GM18873 (cell line): ENCODE data around the gene CSNK2A3.

ENCODE experiments used
- ATAC-seq: cut with Tn5 transposase; IDR thresholded peaks from one replicate; pipeline ENCODE4 v1.9.1; 2021; ENCODE audit warnings: mild to moderate bottlenecking, moderate library complexity, moderate number of reproducible peaks; ENCODE audit not compliant: unreplicated experiment, low FRiP score

CSNK2A3 gene

DNA sequence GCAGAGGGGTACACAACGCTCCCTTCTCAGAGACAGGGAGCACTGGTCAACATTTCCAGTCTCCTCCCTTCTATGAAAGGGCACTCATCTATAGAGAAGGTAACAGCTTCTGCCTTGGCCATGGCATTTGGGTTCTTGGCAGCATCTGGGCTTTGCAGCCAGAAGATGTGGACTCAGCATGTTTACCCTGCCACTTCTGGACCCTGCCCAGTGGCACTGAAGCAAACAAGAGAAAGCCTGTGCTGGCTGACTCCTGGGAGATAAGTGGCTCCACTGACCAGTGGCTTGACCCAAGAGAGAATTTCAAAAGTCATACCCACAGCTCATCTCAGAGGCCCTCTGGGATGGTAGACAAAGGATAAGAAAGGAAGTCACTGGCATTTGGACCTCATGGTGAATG is 8.0 kb downstream of the CSNK2A3 start:
- no peak for ATAC-seq

DNA sequence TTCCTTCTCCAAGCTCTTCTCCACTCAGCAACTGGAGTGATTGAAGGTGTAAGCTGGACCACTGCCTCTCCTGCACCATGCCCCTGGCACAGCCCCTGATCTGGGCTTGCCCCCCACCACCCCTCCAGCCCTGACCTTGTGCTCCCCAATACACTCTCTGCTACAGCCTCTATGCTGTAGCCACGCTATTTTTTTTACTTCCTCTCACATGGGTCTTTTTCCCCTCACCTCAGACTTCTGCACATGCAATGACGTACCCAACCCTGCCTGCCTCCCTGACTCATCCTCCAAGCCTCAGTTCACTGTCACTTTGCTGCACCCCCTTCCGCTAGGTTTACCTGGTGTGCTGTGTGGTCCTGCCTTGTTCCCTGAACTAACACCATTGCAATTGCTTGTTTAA is 9.0 kb downstream of the CSNK2A3 start:
- no peak for ATAC-seq

DNA sequence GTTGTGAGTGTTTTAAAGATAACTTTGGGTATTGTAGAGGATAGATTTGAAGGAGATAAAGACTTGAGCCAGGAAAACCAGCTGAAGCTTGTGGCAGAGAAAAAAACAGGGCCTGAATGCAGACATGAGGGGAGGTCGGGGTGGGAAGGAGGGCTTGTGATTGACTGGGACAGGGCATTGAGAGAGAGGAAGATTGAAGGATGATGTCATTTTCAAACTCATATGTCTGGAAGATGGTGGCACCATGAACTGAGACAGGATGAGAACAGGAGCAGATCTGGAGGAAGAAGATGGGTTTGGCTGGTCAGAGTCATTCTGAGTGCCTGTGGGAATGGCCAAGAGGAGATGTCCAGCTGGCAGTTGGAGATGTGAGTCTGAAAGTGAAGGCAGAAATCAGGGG is 14.7 kb downstream of the CSNK2A3 start:
- no peak for ATAC-seq

DNA sequence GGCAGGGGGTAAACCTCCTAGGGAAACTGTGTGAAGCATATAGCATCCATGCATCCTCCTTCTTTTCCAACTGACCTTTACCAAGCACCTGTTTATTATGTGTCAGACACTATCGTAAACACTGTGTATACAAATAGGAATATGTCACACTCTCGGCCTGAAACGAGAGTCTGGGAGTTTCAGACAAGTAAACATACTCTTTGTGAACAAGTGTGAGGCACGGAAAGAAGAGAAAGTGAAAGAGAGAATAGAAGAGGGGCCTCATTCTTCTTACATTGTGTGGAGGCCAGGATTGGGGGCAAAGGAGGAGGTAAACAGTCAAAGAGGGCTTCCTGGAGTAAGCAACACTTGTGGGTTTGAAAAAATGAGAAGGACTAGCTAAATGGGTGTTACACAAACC is 16.4 kb downstream of the CSNK2A3 start:
- no peak for ATAC-seq

DNA sequence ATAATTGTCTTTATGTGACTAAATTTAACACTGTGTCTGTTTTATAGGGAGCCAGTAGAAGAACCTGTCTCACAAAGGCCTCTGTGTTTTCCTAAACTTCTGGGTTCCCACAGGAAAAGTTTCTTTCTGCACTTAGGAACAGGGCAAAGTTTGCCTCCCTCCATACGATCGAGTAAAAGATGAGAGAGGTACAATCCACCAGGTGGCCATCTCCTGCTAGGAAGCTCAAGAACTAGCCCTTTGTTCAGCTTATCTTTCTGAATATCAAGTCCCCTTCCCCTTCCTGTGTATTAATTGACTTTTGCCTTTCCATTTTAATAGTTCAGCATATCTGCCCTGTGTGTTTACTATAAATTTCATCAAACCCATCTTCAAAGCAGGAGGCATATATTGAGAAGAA is 18.0 kb downstream of the CSNK2A3 start:
- no peak for ATAC-seq

DNA sequence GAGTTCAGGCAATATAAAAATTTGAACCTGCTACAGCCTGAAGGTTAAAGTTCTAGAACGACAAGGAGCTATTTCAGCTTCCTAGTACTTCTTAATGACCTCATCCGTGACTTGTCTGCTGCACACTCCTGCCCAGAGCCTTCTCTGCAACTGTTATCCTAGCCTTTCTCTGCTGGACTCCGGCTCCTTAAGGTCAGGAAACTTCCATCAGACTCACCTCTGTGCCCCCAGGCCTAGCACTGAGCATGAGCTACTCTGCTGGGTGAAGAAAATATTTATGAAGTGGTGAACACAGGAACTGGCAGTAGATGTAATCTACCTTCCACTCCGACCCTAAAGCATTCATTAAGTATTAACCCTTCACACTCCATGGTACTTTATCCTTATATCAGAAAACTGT is 18.4 kb downstream of the CSNK2A3 start:
- no peak for ATAC-seq

DNA sequence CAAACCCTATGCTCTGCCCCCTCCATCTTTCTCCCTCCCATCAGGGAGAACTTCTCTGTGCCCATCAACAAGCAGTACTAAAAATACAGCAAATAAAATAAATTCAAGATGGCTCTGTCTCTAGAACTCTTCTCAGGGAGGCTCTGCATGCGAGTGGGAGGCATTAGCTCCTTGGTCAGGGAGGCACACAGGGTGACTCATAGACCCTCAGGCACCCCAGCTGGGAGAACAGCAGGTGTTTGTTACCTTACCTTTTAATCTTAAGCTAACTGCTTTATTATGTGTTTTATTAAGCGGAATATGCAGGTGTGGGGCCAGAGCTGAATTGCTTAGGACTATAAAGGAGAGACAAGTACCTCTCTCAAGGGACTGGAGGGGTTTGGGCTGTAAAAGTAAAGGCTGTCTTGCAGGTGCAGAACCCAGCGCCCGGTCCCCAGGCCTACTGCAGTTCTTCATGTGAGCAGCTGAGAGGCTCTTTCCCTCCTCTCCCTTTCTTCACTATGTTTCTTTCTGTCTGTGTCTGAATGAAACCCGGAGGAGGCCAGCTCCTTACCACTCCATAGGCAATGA is 20.8 kb downstream of the CSNK2A3 start:
- ATAC-seq = no peak

DNA sequence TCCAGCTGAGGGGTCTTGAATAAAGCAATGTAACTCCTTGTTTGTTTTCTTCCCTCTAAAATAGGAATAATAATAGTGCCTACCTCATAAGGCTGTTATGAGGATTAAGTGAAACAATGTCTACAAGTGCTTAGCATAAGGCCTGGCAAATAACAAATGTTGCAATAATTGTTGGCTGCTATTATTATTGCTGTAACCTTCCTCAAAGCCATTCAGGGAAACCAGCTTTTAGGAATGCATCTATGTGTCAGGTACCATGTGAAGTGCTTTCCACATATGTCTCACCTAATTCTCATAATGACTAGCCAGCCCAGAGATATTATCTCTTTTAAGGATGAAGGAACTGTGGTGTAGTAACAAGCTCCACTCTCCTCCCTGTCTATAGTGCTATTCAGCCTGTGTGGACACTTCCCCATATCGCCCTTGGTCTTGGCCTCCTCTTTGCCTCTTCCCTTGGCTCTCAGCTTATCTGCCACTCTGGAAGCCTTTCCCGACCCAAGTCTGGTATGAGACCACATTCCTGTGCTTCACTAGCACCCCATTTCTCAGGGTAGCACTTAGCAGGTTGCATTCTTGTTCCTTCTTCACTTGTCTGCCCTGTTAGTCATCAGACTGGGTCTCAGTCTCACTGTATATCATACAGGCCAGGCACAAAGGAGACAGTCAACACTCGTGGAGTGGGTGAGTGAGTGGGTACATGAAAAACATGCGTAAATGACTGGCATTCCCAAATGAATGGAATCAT is 23.8 kb downstream of the CSNK2A3 start:
- no peak for ATAC-seq

DNA sequence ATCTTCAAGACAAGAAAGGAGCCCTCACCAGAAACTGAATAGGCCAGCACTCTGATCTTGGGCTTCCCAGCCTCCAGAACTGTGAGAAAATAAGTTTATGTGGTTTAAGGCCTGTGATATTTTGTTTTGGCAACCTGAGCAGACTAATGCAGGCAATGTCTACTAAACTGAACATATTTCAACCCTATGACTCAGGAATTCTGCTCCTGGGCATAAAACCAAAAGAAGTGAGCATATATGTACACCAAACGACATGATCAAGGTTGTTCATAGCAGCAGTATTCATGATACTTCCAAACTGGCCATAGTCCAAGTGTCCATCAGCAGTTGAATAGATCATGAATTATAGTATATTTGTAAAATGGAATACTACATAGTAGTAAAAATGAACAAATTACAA is 29.0 kb downstream of the CSNK2A3 start:
- no peak for ATAC-seq

DNA sequence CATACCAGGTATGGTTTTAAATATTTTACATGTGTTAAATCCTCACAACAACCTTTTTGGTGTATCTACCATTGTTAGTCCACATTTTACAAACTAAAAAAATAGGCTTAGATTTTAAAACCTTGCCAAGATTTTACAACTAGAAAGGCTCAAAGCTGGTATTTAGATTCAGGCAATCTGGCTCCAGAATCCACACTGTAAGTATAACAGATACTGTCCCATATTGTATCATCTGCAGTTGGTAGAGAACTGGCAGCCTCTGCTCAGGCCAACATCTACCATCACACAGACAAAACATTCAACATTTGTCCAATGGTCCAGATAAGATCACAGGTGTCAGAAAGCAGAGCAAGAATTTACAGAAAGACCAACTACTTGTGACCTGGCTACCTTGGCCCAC is 30.9 kb downstream of the CSNK2A3 start:
- no peak for ATAC-seq

DNA sequence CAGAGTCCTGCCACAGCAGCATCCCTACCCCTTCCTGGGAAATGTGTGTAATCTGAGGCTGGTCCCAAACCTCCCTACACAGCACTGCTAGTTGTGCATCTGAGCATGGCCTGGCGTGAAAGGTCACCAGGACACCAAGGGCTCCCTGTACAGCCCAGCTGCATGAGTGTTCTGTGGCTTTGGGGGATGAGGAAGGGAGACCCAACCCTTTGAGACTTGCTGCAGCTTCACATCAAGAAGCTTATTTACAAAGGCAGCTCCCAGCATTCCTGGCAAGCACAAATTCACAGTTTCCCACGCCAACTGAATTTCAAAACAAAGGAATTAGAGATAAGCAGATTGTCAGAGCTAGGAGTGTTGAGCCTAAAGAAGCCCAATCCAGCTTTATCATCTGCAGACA is 32.2 kb downstream of the CSNK2A3 start:
- ATAC-seq = no peak

DNA sequence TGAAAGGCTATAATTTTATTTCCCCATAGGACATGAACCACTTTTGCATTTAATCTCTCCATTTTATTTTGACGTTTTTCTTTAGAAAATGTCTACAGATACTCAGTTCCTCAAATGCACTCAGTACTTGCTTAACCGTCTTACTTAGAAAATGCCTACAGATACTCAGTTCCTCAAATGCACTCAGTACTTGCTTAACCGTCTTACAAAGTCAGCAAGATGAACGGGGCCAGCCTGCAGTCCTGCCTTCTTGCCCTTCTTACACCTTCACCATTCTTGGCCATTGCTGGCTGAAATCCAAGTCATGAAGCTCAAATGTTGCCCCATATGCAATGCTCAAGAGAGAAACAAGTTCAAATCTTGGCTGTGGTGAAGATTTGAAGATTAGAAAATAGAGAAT is 34.1 kb downstream of the CSNK2A3 start:
- ATAC-seq = no peak

DNA sequence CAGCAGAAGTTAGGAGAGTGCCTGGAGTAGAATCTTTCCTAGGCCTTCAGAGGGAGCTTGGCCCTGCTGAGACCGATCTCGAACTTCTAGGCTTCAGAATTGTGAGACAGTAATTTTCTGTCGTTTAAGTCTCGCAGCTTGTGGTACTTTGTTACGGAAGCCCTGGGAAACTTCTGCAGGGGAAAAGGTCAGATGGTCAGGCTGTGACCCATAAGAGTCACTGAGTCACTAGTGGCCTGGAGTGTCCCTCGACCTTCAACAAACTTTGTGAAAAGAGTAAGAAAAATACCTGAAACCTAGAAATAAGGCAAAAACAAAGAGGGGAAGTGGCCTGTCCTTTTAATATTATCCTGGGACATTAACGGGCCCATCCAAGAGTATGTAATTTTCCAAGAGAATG is 34.6 kb downstream of the CSNK2A3 start:
- ATAC-seq = no peak

DNA sequence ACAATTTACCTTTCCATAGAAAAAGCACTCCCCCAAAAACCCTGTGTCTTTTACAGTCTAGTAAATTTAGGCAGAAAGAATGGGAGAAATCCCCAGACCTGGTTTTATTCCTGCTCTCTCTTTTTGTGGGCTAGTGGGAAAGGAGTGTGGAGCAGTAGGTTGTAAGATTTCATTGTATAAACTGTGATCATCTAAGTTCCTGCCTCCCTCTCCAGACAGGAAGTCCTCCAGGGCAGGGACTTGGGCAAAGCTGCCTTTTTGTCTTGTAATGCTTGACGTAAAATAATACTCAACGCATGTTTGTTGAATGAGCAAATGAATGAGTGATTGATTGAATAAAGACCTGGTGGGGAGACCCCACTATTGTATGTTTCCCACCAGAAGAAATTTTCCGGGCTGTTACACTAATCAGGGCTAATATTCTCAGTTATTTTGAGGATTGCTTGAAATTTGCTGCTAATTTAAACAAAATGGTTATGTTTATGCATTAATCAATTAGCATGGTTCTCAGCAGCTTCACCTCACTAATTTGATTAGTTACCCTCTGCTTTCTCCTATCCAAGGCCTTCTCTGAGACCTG is 36.3 kb downstream of the CSNK2A3 start:
- no peak for ATAC-seq

DNA sequence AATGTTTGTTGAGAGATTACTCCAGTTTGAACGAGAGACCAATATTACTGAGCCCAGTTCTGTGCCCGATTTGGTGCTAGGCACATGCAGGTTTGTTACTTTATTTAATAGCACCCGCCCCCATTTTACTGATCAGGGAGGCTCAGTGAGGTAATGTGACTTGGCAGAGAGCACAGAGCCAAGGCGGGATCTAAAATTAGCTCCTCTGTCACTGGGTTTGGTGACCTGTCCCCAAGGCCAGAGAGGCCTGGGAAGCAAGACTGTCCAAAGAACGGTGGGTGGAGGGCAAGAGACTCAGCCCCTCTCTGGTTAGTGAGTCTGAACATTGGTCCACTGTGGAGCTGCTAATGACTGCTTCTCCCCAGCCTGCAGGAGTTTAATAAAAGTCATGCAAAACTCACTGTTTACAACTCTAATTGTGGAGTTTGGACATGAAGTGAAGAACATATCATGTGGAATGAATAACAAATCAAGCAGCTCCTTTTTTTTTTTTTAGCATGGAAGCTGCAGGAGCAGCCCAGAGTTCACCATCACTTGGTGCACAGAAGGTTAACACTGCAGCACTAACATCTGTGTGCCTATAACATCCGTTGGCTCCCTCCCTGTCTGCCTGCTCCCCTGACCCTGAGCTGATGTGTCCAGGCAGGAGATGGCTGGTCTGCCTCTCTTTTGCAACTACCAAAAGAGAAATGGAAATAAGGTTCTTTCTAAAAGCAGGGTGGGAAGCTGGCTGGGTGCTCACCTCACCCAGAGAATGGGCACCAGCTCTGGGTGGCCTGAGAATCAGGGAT is 39.0 kb downstream of the CSNK2A3 start:
- ATAC-seq = no peak

DNA sequence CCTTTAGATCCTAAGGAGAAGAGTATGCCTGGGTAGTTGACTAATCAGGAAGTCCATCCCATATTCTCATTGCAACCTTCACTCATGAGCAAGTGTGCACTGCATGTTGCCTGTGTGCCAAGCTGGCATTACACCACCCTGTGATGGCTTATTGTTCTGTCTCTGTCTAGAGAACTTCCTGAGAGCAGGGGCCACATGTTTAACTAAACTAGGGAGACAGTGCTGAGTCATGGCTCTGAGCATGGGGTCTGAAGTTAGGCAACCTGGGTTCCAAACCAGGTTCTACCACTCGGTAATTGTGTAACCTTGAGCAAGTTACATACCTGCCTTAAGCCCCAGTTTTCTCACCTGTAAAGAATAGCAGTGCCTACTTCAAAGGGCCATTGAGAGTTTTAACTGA is 39.6 kb downstream of the CSNK2A3 start:
- no peak for ATAC-seq

DNA sequence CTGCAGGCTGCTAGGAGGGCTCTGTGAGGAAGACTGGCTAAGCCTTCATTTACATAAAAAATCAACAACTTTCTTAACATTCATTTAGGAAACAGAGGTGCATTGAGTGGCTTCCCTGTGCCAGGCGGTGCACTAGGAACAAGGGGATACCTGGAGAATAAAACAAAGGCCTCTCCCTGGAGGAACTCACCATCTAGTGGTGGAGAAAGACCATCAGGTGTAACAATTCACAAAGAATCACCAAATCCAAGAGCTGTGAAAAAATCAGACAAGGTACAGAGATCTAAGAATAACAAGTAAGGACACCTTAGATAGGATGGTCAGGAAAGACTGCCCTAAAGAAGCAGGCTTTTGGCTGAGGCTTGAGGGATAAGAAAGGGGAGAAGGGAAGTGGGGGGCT is 40.3 kb downstream of the CSNK2A3 start:
- ATAC-seq = no peak

DNA sequence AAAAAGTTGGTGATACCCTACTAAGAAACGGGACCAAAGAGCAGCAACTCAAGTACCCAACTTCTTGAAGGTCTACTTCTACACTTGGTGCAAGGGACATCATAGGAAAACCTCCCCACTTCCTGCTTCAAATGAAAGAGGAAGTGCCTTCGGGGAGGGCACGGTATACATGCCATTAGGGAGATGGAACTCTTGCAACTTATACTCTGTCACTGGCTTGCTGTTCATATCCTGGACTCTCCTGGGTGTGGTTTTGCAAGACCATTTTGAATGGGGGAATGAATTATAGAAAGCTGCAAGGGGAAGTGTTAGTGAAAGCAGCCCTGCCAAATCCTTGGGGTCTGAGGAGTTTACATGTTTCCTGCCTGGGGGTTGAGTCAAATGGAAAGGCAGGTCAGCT is 41.9 kb downstream of the CSNK2A3 start:
- no peak for ATAC-seq

DNA sequence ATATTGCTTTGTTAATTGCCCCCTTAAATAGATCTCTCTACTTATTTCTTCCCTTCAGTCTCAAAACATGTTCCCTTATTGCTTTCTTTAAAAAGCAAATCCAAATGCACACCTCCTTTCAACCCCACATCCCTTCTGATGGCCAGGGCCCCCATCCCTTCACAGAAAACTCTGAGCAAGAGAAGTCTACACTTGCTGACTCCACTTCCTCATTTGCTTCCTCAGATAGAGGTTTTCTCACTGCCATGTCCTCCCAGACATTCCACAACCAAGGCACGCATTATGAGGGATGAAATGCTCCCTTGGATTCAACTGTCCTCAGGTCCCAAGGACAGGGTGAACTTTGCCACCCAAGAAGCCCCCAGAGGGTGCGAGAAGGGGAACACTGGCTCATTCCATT is 43.1 kb downstream of the CSNK2A3 start:
- ATAC-seq = no peak

DNA sequence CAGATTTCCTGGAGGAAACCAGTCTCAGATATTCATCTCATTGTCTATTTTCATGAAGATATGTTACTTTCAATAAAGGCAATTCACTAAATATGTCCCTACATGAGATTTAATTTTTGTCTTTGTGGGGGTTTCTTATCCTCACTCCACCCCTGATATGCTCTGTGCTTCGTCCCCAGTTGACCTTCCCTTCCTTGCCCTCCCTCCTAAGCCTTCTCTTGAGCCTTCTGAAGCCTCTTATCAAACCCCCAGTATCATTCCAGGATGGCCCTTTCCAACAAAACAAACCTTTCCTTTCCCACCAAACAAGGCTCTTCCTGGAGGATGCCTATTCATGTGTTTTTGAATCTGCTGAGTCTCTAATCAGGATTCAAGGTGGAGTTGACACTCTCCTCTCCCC is 44.8 kb downstream of the CSNK2A3 start:
- no peak for ATAC-seq

DNA sequence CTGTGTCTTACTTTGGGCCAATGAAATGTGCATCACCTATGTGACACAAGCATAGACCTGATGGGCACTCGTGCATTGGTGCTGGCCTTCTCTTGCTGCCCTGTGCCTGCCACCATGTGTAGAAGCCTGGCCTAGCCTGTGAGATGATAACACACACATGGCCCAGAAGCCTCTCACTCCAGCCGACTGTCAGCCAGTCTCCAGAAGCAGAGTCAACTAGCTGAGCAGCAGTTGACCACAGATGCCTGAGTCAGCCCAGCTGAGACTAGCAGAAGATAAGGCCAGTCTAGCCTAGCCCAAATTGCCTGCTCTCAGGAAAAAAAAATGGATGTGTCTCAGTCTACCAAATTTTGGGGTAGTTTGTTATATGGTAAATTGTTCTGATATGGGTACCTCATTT is 46.2 kb downstream of the CSNK2A3 start:
- ATAC-seq = no peak
